A549 (cell line): ENCODE results near the gene ATP9B. TPM values are rescaled to one million over a fixed set of nuclear protein-coding genes. Genes with fewer than 3 reads are reported as not detected.

Source experiments
- ATAC-seq, 2 experiments: fragments of 200-7000 bp in 1 of 2; fragments of >200 bp in 1 of 2; cut with Nextera tagmentation in 1 of 2; cut with Tn5 transposase in 1 of 2; 3 replicates each; pipeline versions ENCODE4 v1.8.0 to v1.9.1; 2018 to 2020; ENCODE audit warnings: mild to moderate bottlenecking in 1 of 2, moderate library complexity in 1 of 2
- CTCF ChIA-PET: fragments of 300-600 bp; sonication (Branson Sonifier 250); formaldehyde crosslinking; extraction: SDS; loops from one replicate; lab custom pipeline; 2021; ENCODE audit warnings: antibody characterized with exemption, inconsistent platforms; lab: Yijun Ruan, JAX
- POLR2A ChIA-PET: fragments of 350-600 bp; formaldehyde crosslinking; extraction: SDS; loops from one replicate; lab custom pipeline; 2021; ENCODE audit warnings: antibody characterized with exemption, inconsistent platforms; lab: Yijun Ruan, JAX
- DNase-seq, 2 experiments: peaks; one replicate each; pipeline versions ENCODE4 v3.0.0 to v3.0.0-alpha.2; 2011 to 2016; ENCODE audit warnings: low read depth in 1 of 2, low spot score in 1 of 2
- FAIRE-seq: peaks from 2 replicates; lab custom pipeline; 2011; peaks lifted over from hg19 to GRCh38; lab: Jason Lieb, UNC
- H3K27ac ChIP-seq, 2 experiments: fragments of >200 bp; sonication (Bioruptor Twin); formaldehyde crosslinking; 3 replicates each; pipeline ENCODE4 v1.5.1; 2016 to 2017
- H3K4me1 ChIP-seq: fragments of >200 bp; sonication (Bioruptor Twin); formaldehyde crosslinking; 3 replicates; pipeline ENCODE4 v1.6.1; 2016
- H3K4me2 ChIP-seq: fragments of >200 bp; sonication (Bioruptor Twin); formaldehyde crosslinking; 3 replicates; pipeline ENCODE4 v1.6.1; 2016
- H3K4me3 ChIP-seq: fragments of >200 bp; sonication (Bioruptor Twin); formaldehyde crosslinking; 3 replicates; pipeline ENCODE4 v1.5.1; 2016
- H3K9me3 ChIP-seq: fragments of >200 bp; sonication (Bioruptor Twin); formaldehyde crosslinking; 3 replicates; pipeline ENCODE4 v1.6.1; 2016
- CBX2 ChIP-seq: fragments of 200-600 bp; sonication (generic); IDR thresholded peaks from 2 replicates; pipeline ENCODE4 v1.6.1; 2016; ENCODE audit warnings: low read depth, mild to moderate bottlenecking, borderline replicate concordance
- CEBPB ChIP-seq, 2 experiments: fragments of >200 bp in 1 of 2; sonication (Bioruptor Twin) in 1 of 2; formaldehyde crosslinking in 1 of 2; IDR thresholded peaks; 2 replicates each; pipeline ENCODE4 v1.6.1; 2012 to 2016
- EHMT2 ChIP-seq: fragments of 200-600 bp; sonication (generic); IDR thresholded peaks from 2 replicates; pipeline ENCODE4 v1.6.1; 2016; ENCODE audit warnings: antibody characterized with exemption, low read depth, mild to moderate bottlenecking, moderate library complexity
- EP300 ChIP-seq, 2 experiments: fragments of >200 bp; sonication (Bioruptor Twin); formaldehyde crosslinking; IDR thresholded peaks; 2 replicates in 1 of 2; 3 replicates in 1 of 2; pipeline ENCODE4 v1.6.1; 2016 to 2017
- FOSB ChIP-seq: fragments of 250-450 bp; sonication (Bioruptor Pico); IDR thresholded peaks from 2 replicates; pipeline ENCODE4 v1.5.0; 2020; ENCODE audit warnings: mild to moderate bottlenecking, moderate library complexity
- FOSL2 ChIP-seq, 2 experiments: fragments of 450-650 bp in 1 of 2; fragments of >200 bp in 1 of 2; sonication (Bioruptor Twin) in 1 of 2; formaldehyde crosslinking; IDR thresholded peaks; 2 replicates each; pipeline versions ENCODE4 v1.5.0 to v1.6.1; 2016 to 2020; ENCODE audit warnings: mild to moderate bottlenecking in 1 of 2, moderate library complexity in 1 of 2
- FOXS1 ChIP-seq: fragments of 250-450 bp; sonication (Bioruptor Pico); IDR thresholded peaks from 2 replicates; pipeline ENCODE4 v1.5.0; 2020; ENCODE audit warnings: mild to moderate bottlenecking, moderate library complexity
- HOXB5 ChIP-seq: fragments of 250-450 bp; sonication (Bioruptor Pico); IDR thresholded peaks from 2 replicates; pipeline ENCODE4 v1.5.0; 2020; ENCODE audit warnings: mild to moderate bottlenecking, moderate library complexity
- JUNB ChIP-seq: fragments of >200 bp; sonication (Bioruptor Twin); formaldehyde crosslinking; IDR thresholded peaks from 2 replicates; pipeline ENCODE4 v1.6.1; 2016
- NR3C1 ChIP-seq: fragments of >200 bp; sonication (Bioruptor Twin); formaldehyde crosslinking; IDR thresholded peaks from 3 replicates; pipeline ENCODE4 v1.6.1; 2017
- PHF8 ChIP-seq: fragments of 200-600 bp; sonication (generic); IDR thresholded peaks from 2 replicates; pipeline ENCODE4 v1.6.1; 2016; ENCODE audit warnings: low read depth, mild to moderate bottlenecking, antibody characterized with exemption, moderate library complexity, borderline replicate concordance
- POLR2AphosphoS2 ChIP-seq: conservative IDR thresholded peaks from 2 replicates; pipeline ENCODE4 v1.6.1; 2012; ENCODE audit warnings: low read length, improper control_type of control experiment, inconsistent platforms
- RFX5 ChIP-seq: fragments of 450-650 bp; IDR thresholded peaks from 2 replicates; pipeline ENCODE4 v1.7.1; 2014; ENCODE audit warnings: antibody characterized with exemption, mild to moderate bottlenecking, moderate library complexity
- RNF2 ChIP-seq: fragments of 200-600 bp; sonication (generic); IDR thresholded peaks from 2 replicates; pipeline ENCODE4 v1.6.1; 2016; ENCODE audit warnings: low read depth, mild to moderate bottlenecking, antibody characterized with exemption, moderate library complexity, borderline replicate concordance
- SREBF2 ChIP-seq: fragments of 450-650 bp; IDR thresholded peaks from 2 replicates; pipeline ENCODE4 v1.6.1; 2014; ENCODE audit warnings: mild to moderate bottlenecking, moderate library complexity
- TFCP2L1 ChIP-seq: fragments of 250-450 bp; sonication (Bioruptor Pico); IDR thresholded peaks from 2 replicates; pipeline ENCODE4 v1.5.0; 2021; ENCODE audit warnings: mild to moderate bottlenecking
- USF2 ChIP-seq: fragments of 450-650 bp; IDR thresholded peaks from 2 replicates; pipeline ENCODE4 v1.6.1; 2014; ENCODE audit warnings: antibody characterized with exemption
- ZC3H11A ChIP-seq: fragments of 450-650 bp; IDR thresholded peaks from 2 replicates; pipeline ENCODE4 v1.6.1; 2014; ENCODE audit warnings: antibody characterized with exemption, mild to moderate bottlenecking
- WGBS: methylation state at CpG from one replicate; pipeline ENCODE4 v1.1.6; 2017; ENCODE audit errors: missing lambda C conversion rate; 5-methylcytosine and 5-hydroxymethylcytosine counted together
- polyA plus RNA-seq, 4 experiments: library from polyadenylated mRNA; depleted of rRNA in 3 of 4; stranded (reverse); fragments of >200 nt; fragmentation: RNase III in 1 of 4; extraction: RNeasy Plus Mini Kit Qiagen cat#74134 plus additional on column Dnase treatment in 1 of 4; gene quantifications; 2 replicates in 3 of 4; 3 replicates in 1 of 4; pipeline ENCODE4 v1.2.3, GENCODE V29; 2011 to 2017
- TF ChIP-seq, protein P1 (sequence below): IDR thresholded peaks from 2 replicates; pipeline ENCODE4 v1.6.1; 2012
- TF ChIP-seq, protein P2 (sequence below): fragments of >200 bp; sonication (Bioruptor Twin); formaldehyde crosslinking; IDR thresholded peaks from 3 replicates; pipeline ENCODE4 v1.5.1; 2016
- TF ChIP-seq, protein P3 (sequence below): fragments of 150-350 bp; IDR thresholded peaks from 2 replicates; pipeline ENCODE4 v1.6.1; 2014; ENCODE audit warnings: low read depth, mild to moderate bottlenecking, low read length

ATP9B gene
- polyA plus RNA-seq, 2 of the 4 experiments (the other 2 are of a cell fraction), result 22.6 to 35.7 TPM

DNA sequence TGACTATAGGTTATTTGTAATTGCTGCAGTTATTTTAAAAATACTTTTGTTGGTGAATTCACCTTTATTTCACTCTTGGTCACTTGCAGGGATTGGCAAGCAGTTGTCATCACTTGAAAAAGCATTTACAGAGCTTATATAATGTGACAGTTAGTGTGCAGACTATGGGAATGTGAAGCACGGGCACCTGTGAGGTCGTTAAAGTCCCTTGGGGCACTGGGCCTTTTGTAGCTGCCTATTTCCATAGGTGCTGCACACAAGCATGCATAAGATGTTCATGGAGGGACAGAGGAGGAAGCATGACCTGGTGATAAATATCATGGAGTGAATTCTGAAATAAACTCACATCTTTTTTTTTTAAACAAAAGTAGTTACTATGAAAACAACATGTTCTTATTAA lies 124.6 kb downstream of the ATP9B start (continued):
- TF ChIP-seq TFCP2L1 (CRISPR knock-in tag) (no peak), RFX5 (no peak)

GRCh38 chr18:79195716-79196683 lies 126.8 kb downstream of the ATP9B start:
- Histone ChIP-seq H3K9me3 (no peaks in the 10 kb centered on the region), H3K4me1 (no peaks in the 10 kb centered on the region), H3K27ac (no peak overlapping the region), H3K4me2 (no peak overlapping the region), H3K4me3 (no peak overlapping the region)
- WGBS, result 75% methylated on average over 10 of the region's 10 CpGs
- TF ChIP-seq ZC3H11A (no peak), EHMT2 (no peak), SREBF2 (no peak), HOXB5 (no peak), NR3C1 (no peak), JUNB (no peak), RNF2 (no peak), FOSL2 (IDR thresholded peaks at IDR 0.05) (no peak), FOSL2 (CRISPR knock-in tag; IDR thresholded peaks at IDR 0.05) (no peak), USF2 (no peak), CEBPB (IDR thresholded peaks at IDR 0.05) (no peak), FOXS1 (CRISPR knock-in tag) (no peak), POLR2AphosphoS2 (no peak), EP300 (IDR thresholded peaks at IDR 0.05) (no peak), FOSB (CRISPR knock-in tag) (no peak), PHF8 (no peak)
- TF ChIP-seq, protein P1, sequence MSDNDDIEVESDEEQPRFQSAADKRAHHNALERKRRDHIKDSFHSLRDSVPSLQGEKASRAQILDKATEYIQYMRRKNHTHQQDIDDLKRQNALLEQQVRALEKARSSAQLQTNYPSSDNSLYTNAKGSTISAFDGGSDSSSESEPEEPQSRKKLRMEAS, result no peak
- TF ChIP-seq, protein P2, sequence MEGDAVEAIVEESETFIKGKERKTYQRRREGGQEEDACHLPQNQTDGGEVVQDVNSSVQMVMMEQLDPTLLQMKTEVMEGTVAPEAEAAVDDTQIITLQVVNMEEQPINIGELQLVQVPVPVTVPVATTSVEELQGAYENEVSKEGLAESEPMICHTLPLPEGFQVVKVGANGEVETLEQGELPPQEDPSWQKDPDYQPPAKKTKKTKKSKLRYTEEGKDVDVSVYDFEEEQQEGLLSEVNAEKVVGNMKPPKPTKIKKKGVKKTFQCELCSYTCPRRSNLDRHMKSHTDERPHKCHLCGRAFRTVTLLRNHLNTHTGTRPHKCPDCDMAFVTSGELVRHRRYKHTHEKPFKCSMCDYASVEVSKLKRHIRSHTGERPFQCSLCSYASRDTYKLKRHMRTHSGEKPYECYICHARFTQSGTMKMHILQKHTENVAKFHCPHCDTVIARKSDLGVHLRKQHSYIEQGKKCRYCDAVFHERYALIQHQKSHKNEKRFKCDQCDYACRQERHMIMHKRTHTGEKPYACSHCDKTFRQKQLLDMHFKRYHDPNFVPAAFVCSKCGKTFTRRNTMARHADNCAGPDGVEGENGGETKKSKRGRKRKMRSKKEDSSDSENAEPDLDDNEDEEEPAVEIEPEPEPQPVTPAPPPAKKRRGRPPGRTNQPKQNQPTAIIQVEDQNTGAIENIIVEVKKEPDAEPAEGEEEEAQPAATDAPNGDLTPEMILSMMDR, result no peak
- TF ChIP-seq, protein P3, sequence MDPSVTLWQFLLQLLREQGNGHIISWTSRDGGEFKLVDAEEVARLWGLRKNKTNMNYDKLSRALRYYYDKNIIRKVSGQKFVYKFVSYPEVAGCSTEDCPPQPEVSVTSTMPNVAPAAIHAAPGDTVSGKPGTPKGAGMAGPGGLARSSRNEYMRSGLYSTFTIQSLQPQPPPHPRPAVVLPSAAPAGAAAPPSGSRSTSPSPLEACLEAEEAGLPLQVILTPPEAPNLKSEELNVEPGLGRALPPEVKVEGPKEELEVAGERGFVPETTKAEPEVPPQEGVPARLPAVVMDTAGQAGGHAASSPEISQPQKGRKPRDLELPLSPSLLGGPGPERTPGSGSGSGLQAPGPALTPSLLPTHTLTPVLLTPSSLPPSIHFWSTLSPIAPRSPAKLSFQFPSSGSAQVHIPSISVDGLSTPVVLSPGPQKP, result no peak
- CTCF ChIA-PET, result interaction anchor here (0.6 kb wide), 1 partner anchor 60 kb away, joined by 3 read pairs; no protein-coding TSS in a partner anchor
- no peak for ATAC-seq
- no peak for DNase-seq
- POLR2A ChIA-PET, result no interaction called here
- no peak for FAIRE-seq

DNA sequence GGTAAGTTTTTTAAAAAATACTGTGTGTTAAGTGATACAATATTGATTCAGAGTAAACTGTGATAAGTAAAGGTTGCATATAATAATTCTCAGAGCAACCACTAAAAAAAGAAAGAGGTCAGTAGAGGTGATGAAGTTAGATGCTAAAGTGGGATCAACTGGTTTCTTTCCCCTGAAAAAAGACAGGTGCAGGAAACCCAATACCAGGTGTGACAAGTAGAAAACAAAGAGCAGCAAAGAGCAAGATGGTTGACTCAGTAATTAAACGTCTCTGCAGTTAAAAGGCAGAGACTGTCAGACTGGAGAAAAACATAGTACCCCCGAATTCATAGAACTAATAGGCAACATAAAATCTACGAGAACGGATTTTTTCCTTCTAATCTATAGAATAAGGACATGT lies 128.3 kb downstream of the ATP9B start:
- ChIA-PET POLR2A (no interaction called here), CTCF (no interaction called here)
- H3K9me3 ChIP-seq, result no peaks in the 10 kb centered on the region

More for the DNA sequence above, 128.3 kb downstream of the ATP9B start:
- Histone ChIP-seq H3K4me2 (no peak overlapping the region), H3K27ac (no peak overlapping the region), H3K4me1 (no peaks in the 10 kb centered on the region), H3K4me3 (no peak overlapping the region)
- FAIRE-seq (no peak), ATAC-seq (no peak), DNase-seq (no peak)
- 78% methylated on average over 4 of the region's 4 CpGs for WGBS
- TF ChIP-seq POLR2AphosphoS2, result no peak
- no peak for TF ChIP-seq EP300 (IDR thresholded peaks at IDR 0.05)
- no peak for TF ChIP-seq CBX2
